Cardiac muscle cell (in vitro differentiated cells and primary cell): ENCODE results near the gene HIF1A. TPM values are rescaled to one million over a fixed set of nuclear protein-coding genes. Genes with fewer than 3 reads are reported as not detected.

Experiments
- DNase-seq, 2 donors: peaks; one replicate each; pipeline versions ENCODE4 v3.0.0 to v3.0.0-alpha.2; 2010 to 2017; ENCODE audit warnings: low read depth in 1 of 2, low spot score in 1 of 2
- H3K27ac ChIP-seq: fragments of 200-600 bp; sonication (generic); 2 replicates; pipeline ENCODE4 v1.5.1; 2016
- H3K27me3 ChIP-seq: fragments of 200-600 bp; sonication (generic); 2 replicates; pipeline ENCODE4 v1.6.0; 2016; ENCODE audit warnings: control low read depth
- H3K36me3 ChIP-seq: fragments of 200-600 bp; sonication (generic); 2 replicates; pipeline ENCODE4 v1.5.1; 2016; ENCODE audit warnings: control low read depth
- H3K4me1 ChIP-seq: fragments of 200-600 bp; sonication (generic); 2 replicates; pipeline ENCODE4 v1.8.1; 2017; ENCODE audit warnings: low read depth, mild to moderate bottlenecking, mixed run types
- H3K4me3 ChIP-seq: fragments of 200-600 bp; sonication (generic); 2 replicates; pipeline ENCODE4 v1.5.1; 2016; ENCODE audit warnings: mild to moderate bottlenecking
- H3K9me3 ChIP-seq: fragments of 200-600 bp; sonication (generic); 2 replicates; pipeline ENCODE4 v1.5.1; 2017; ENCODE audit warnings: low read depth, mild to moderate bottlenecking, control low read depth
- CTCF ChIP-seq: IDR thresholded peaks from 2 replicates; pipeline ENCODE4 v1.5.1; 2012; ENCODE audit warnings: low read depth, mild to moderate bottlenecking, low read length
- polyA plus RNA-seq: library from polyadenylated mRNA; unstranded; fragments of >200 nt; fragmentation: Nextera tagmentation; extraction: Ambion mirVana; gene quantifications from 2 replicates; pipeline ENCODE4 v1.2.1, GENCODE V29; 2016
- total RNA-seq: library from RNA; depleted of rRNA; stranded (reverse); fragments of >200 nt; gene quantifications from 2 replicates; pipeline ENCODE4 v1.2.3, GENCODE V29; 2016

The HIF1A gene
- total and polyA plus RNA-seq, 2 experiments from 2014 or later, result 108 to 119 TPM

- no peaks in the 10 kb centered on the region for H3K27me3 ChIP-seq
- H3K4me1 ChIP-seq, result peaks cover 5% of the 10 kb centered on the region
- DNase-seq, result no peak
- H3K4me3 ChIP-seq, result no peak overlapping the region
- no peaks in the 10 kb centered on the region for H3K36me3 ChIP-seq
- no peak overlapping the region for H3K27ac ChIP-seq
- no peaks in the 10 kb centered on the region for H3K9me3 ChIP-seq
- no peak for TF ChIP-seq CTCF
These were observed 31.9 kb upstream of the HIF1A start for GRCh38 chr14:61663312-61663979.

GRCh38 chr14:61668282-61668681, 27.0 kb upstream of the HIF1A start:
- Histone ChIP-seq H3K27me3 (no peaks in the 10 kb centered on the region), H3K27ac (no peak overlapping the region), H3K36me3 (no peaks in the 10 kb centered on the region), H3K4me3 (no peak overlapping the region), H3K9me3 (no peaks in the 10 kb centered on the region), H3K4me1 (no peaks in the 10 kb centered on the region)
- no peak for DNase-seq
- TF ChIP-seq CTCF, result no peak

- DNase-seq, result no peak
- Histone ChIP-seq H3K27me3 (no peaks in the 10 kb centered on the region), H3K9me3 (no peaks in the 10 kb centered on the region), H3K4me3 (no peak overlapping the region), H3K36me3 (no peaks in the 10 kb centered on the region), H3K27ac (no peak overlapping the region), H3K4me1 (no peaks in the 10 kb centered on the region)
- no peak for TF ChIP-seq CTCF
These were observed 24.7 kb upstream of the HIF1A start for GRCh38 chr14:61670576-61670975.

GRCh38 chr14:61671082-61671481, 24.2 kb upstream of the HIF1A start:
- peak in 1 of 2 donors; percentile 25 for DNase-seq
- Histone ChIP-seq H3K9me3 (no peaks in the 10 kb centered on the region), H3K27ac (no peak overlapping the region), H3K4me3 (no peak overlapping the region), H3K4me1 (no peaks in the 10 kb centered on the region), H3K27me3 (no peaks in the 10 kb centered on the region), H3K36me3 (no peaks in the 10 kb centered on the region)
- no peak for TF ChIP-seq CTCF

- Histone ChIP-seq H3K27me3 (no peaks in the 10 kb centered on the region), H3K4me3 (no peak overlapping the region), H3K36me3 (no peaks in the 10 kb centered on the region), H3K27ac (no peak overlapping the region), H3K9me3 (no peaks in the 10 kb centered on the region), H3K4me1 (no peaks in the 10 kb centered on the region)
- TF ChIP-seq CTCF, result no peak
- DNase-seq, result no peak
These were observed 22.5 kb upstream of the HIF1A start for GRCh38 chr14:61672796-61673195.
